GM21526 (cell line): Measurements from ENCODE around the gene ARMC10.
"Not testable (repeated sequence)": the region's sequence is repeated elsewhere in the genome, so short reads cannot be mapped to it uniquely, and the experiment has no call there.

Experiments
- ATAC-seq: cut with Tn5 transposase; IDR thresholded peaks from one replicate; pipeline ENCODE4 v1.9.1; 2021; ENCODE audit warnings: moderate library complexity; ENCODE audit not compliant: unreplicated experiment, low FRiP score

ARMC10 gene

DNA sequence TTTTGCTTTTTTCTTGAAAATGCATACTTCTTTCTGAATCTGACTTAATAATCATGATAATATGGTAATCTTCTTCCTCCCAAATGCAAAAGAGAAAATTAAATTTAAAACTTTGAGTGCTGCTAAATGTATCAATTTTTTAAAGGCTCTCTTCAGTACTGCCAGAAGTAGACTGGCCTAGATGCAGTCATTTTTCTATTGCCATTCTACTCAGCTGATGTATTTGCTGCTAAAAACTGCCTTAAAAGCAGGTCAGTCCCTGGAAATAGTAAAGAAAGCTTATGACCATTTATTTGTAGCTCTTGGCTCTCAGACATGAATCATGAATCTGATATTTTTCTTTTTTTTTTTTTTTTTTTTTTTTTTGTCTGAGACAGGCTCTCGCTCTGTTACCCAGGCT lies 45.4 kb downstream of the ARMC10 start:
- no peak for ATAC-seq

DNA sequence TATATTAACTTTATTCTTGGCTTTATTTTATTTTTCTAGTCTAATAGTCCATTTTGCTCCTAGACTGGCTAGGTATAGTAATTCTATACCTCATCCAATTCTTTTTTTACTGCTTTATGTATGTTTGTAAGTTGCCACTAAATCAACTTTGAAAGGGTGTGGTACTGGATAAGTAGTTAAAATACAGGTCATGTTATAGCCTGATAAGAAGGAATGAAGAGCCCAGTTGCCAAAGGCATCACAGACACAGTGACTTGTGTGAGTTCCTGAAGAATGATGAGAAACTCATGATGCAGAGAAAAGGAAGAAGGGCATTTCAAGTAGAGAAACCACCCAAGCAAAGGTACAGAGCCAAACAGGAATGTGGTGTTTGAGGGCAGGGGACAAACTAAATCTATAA lies 46.7 kb downstream of the ARMC10 start:
- ATAC-seq, result no peak

GRCh38 chr7:103123529-103123928 lies 48.6 kb downstream of the ARMC10 start:
- no peak for ATAC-seq

DNA sequence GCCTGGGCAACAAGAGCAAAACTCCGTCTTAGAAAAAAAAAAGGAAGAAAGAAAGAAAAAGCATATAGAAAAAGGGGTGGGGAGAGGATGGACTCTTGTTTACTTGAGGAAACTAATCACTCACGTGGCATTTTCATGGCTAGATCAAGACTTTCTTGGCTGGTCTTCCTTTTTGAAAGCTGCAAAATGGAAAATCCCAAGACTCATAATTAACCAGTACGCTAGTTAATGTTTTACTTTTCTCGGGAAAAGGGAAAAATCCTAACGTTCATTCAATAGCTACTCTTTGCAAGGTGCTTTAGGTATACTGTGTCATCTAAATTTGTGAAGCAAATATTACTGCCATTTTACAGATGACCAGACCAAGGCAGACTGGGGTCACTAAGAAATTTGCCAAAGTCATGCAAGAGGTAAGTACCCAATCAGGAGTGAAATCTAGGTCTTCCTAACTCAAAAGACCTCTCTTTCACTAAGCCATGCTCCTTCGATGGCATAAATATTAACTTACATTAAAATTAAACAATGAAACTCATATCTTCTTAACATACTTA lies 49.6 kb downstream of the ARMC10 start:
- ATAC-seq, result no peak

- no peak for ATAC-seq
These were observed 52.1 kb downstream of the ARMC10 start for GRCh38 chr7:103127006-103127405.

DNA sequence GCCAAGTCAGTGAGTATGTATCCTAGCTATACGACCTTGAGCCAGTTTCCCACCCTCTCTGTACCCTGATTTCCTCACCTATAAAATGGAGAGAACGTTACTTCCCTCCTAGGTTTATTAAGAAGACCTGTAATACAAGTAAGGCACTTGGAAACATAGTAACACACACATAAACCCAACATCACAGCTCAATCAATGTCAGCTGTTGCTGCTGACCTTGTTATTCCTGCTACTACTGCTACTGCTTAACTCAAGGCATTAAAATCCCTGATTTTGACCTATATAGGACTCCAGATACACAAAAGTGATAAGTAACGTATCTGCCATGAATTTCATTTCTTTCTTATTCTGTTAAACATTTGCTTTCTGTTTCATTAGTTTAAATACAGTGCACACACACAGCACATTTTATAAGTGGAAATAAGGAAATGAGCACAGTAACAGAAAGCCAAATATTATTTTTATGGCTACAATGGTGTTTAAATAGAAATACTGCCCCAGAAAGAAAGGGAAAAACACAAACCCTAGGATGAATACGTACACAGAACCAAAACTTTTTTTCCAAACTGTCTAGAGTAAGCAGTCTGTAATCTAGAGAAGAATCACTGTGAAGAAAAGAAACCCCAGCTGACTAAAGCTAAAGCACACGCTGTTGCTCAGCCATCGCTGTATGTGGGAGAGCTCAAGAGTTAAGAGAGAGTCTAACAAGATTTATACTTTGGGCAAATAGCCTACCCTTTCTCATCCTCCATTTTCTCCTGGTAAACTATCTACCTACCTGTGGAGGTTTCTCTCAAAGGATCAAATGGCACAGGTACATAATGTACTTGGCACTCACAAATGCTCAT lies 55.0 kb downstream of the ARMC10 start:
- no peak for ATAC-seq

DNA sequence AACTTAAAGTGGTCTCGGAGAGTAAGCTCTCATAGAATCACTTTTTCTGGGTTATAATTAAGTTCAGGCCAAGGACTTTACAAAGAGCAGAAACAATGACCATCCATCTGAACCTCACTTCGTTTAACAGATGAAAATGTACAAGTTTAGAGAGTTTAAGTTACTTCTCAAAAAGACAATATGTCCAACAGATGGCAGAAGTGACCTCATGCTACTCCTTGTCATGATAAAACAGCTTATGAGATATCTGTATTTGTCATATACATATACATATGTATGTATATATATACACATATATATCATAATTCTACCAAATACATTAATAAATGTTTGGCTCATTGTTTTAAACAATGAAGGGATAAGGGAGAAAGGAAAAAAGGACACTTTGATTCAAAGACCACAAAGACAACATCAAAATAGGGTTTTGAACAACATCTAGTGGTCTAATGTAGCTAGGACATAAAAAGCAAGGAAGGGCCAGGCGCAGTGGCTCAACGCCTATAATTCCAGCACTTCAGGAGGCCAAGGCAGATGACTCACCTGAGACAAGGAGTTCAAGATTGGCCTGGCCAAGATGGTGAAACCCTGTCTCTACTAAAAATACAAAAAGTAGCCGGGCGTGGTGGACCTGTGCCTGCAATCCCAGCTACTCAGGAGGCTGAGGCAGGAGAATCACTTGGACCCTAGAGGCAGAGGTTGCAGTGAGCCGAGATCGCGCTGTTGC lies 56.1 kb downstream of the ARMC10 start:
- no peak for ATAC-seq

DNA sequence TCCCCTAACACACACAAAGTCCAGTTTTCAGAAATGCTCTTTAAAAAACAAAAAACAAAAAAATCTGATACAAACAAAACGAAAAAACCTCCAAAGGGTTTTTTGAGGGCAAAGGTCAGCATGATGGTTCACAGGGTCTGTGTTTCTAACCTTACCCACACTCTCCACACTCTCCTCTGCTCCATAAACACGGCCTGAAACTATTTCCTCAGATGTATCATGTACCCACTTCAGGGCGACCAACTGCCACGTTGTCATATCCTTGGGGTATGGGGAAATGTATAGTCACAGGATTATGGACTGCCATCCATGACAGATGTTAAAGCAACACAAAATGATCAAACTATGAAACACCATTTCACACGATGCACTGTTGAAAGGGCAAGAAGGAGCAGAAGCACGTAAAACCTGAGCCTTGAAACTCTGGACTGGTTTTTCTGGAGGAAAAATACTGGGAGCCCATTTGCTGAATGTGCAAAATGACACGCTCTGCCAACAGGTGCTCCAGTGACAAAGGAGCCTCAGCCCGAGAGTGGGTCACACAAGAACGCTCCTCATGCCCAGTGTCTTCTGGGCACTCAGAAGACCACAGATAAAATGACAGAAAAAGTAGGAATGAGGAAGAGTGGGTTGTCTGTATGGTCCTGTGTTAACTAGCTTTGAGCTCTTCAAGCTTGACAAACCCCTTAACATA lies 58.2 kb downstream of the ARMC10 start:
- no peak for ATAC-seq

DNA sequence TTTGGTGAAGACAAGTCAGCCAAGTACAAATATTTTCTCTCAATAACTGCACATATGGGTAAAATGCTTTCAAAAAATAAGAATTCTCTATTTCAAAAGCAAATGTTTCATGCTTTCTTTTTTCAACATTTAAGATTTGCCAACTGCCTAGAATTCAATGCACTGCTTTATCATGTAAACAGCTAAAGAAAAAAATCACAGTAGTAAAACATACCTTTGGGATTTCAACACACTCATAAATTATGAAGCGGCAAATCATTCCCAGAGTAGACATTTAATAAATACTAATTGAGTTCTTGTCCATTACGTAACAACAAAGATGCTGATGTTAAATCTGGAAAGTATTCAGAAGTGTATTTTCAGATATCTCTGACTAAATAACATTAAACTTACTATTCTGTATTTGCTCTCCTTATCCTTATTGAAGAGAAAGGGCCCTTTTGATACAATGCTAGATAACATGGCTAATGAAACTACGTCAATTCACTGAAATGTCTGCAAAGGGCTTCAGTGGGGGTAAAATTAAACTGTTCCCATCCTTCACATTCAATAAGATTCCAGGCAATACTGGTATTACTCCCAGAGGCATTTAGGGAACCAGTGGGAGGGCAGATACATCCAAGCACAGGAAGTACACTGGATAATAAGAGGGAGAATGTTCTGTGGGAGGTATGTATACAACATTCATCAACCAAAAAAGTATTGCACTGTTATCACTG lies 60.1 kb downstream of the ARMC10 start:
- ATAC-seq, result no peak

GRCh38 chr7:103140061-103140460 lies 65.1 kb downstream of the ARMC10 start:
- no peak for ATAC-seq

DNA sequence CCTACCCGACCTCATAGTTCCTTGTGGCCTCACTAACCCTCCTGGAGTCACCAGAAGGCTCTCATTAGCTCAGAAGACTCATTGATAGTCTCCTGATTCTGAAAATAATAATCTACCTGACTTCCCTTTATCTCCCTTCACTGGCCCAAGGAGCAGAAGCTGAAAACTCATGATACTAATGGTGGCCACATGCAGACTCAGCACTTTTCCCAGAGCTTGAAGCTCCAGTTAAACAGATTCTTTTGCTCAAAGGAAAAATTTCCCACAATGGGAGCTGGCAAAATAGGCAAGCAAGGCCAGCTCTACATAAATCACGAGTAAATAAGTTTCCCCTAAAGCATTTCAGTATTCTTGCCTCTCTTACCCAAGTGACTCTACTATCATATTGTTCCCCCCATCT lies 65.7 kb downstream of the ARMC10 start:
- no peak for ATAC-seq

DNA sequence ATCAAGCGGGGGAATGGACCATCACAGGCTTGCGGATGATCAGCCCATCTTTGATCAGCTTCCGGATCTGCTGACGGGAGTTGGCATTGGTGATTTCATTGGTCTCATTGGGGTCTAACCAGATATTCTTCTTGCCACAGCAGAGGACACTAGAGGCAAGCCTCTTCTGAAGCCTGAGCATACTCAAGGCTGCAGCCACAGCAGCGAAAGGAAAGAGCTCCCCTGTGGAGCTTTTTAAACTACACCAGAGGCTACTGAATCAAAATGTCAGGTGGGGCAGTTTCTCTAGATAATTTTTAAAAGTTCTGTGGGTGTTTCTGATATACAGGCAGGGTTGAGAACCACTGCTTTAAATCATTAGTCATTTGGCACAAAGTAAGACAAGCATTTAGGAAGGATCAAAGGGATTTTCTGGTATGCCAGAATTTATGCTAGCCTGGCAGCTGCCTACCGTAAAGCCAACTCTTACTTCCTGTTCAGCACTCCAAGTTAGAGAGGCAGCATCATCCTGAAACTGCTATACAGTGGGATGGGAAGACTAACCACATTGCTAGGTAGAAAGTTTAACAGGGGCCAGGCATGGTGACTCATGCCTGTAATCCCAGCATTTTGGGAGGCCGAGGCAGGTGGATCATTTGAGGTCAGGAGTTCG lies 66.9 kb downstream of the ARMC10 start:
- ATAC-seq, result no peak

GRCh38 chr7:103142494-103142893 lies 67.6 kb downstream of the ARMC10 start:
- no peak for ATAC-seq

DNA sequence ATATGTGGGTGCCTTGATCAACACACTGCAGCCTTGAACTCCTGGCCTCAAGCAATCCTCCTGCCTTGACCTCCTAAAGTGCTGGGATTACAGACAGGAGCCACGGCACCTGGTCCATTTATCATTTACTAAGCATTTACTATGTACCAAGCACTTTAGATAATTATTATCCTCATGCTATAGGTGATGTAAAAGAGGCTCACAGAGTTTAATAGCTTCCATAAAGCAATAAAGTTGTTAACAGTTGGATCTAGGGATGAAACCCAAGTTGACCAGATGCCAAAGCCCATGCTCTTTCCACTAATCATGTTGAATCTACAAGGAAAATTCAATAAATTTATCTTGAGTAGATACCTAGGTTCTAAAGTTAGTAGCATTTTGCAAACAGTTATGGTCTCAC lies 68.9 kb downstream of the ARMC10 start:
- ATAC-seq, result no peak

GRCh38 chr7:103144754-103145153 lies 69.8 kb downstream of the ARMC10 start:
- ATAC-seq, result not testable (repeated sequence)

DNA sequence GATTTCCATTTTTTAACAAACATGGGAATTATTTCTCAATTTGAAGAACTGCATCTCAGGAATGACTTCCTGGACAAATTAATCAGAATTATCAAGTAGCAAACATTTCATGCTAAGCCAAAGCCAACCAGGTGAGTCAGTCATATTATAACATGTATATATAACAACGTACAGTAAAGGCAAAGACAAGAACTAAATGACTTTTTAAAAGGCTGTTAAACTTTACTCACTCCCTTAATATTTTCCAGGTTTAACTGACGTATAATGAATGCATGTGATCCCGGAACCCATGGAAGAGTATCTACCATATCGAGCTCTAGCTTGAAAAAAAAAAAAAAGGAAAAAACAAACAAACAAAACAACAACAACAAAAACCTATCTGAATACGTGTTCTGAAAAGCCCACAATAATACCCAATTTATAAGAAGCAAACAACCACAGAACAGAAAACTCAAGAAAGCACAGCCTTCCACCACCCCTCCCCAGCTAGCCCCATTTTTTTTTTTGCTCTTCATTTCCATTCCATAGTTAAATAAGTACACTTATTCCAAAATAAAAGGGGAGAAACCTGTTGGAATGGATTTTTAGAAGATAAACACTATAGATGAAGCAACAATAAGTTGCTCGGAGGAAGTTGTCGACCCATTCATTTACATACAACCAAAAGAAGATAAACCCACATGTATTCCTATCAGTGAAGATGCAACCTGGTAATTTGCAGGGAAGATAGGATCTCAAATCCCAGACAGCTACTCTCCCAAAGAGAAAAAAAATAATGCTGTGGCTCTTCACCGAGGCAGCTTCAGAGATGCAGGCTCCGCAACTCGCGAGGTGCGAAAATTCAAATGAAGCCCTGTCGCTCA lies 73.4 kb downstream of the ARMC10 start:
- ATAC-seq, result no peak
